Adrenal gland (tissue), 12 donors: ENCODE measurements around the gene ABAT. TPM values are rescaled to one million over a fixed set of nuclear protein-coding genes. Genes with fewer than 3 reads are reported as not detected.

ENCODE experiments used
- DNase-seq, 7 donors: peaks; one replicate each; pipeline ENCODE4 v3.0.0-alpha.2; 2019 to 2020
- H3K27ac ChIP-seq, 5 donors: fragments of 200-600 bp; sonication (generic) in 4 of 5; 1 replicate in 3 of 5; 2 replicates in 2 of 5; pipeline versions ENCODE4 v1.5.1 to v1.8.0; 2016 to 2020; ENCODE audit warnings: mild to moderate bottlenecking in 1 of 5
- H3K27me3 ChIP-seq: fragments of 200-600 bp; 2 replicates; pipeline ENCODE4 v1.8.0; 2021
- H3K36me3 ChIP-seq, 2 donors: fragments of 200-600 bp; replicated peaks in 1 of 2; 1 replicate in 1 of 2; 2 replicates in 1 of 2; pipeline versions ENCODE4 v1.5.1 to v1.8.0; 2018 to 2022
- H3K4me1 ChIP-seq, 2 donors: fragments of 200-600 bp; replicated peaks in 1 of 2; 1 replicate in 1 of 2; 2 replicates in 1 of 2; pipeline versions ENCODE4 v1.5.1 to v1.8.0; 2018 to 2021
- H3K4me3 ChIP-seq, 4 donors: fragments of 200-600 bp; sonication (generic) in 3 of 4; one replicate each; pipeline ENCODE4 v1.5.1; 2016 to 2018
- H3K9me3 ChIP-seq, 3 donors: fragments of 200-600 bp; sonication (generic) in 1 of 3; replicated peaks in 1 of 3; 1 replicate in 2 of 3; 2 replicates in 1 of 3; pipeline versions ENCODE4 v1.5.1 to v1.8.0; 2016 to 2021
- CTCF ChIP-seq, 6 experiments: fragments of 450-650 bp in 4 of 6; fragments of 200-600 bp in 2 of 6; sonication (generic) in 1 of 6; IDR thresholded peaks; 1 replicate in 5 of 6; 2 replicates in 1 of 6; pipeline versions ENCODE4 v1.5.1 to v1.8.0; 2016 to 2021; ENCODE audit warnings: antibody characterized with exemption in 6 of 6, mild to moderate bottlenecking in 2 of 6, moderate library complexity in 1 of 6
- POLR2A ChIP-seq, 2 donors: fragments of 450-650 bp; IDR thresholded peaks; one replicate each; pipeline ENCODE4 v1.6.1; 2017; ENCODE audit warnings: antibody characterized with exemption in 2 of 2, mild to moderate bottlenecking in 2 of 2, moderate library complexity in 1 of 2
- WGBS, 4 donors: extraction: QIAGEN DNeasy Blood & Tissue Kit in 2 of 4; methylation state at CpG; one replicate each; pipeline versions ENCODE4 v1.1.5 to v1.1.7; 2013 to 2017; 5-methylcytosine and 5-hydroxymethylcytosine counted together
- intact Hi-C, 2 donors: fragments of 100-400 bp; cut with DNase I; formaldehyde crosslinking; loops; one replicate each; pipeline versions ENCODE4 v1.14.1 to v1.15.0; 2022 to 2023
- polyA plus RNA-seq, 3 donors: library from polyadenylated mRNA; stranded (reverse); fragments of 200-250 nt in 2 of 3; fragments of 350-450 nt in 1 of 3; fragmentation: Illumina TruSeq in 1 of 3; extraction: RNeasy Lipid Tissue Mini Kit (QIAGEN cat#74804) in 1 of 3; gene quantifications; one replicate each; pipeline ENCODE4 v1.2.3, GENCODE V29; 2013 to 2014
- total RNA-seq, 9 donors: library from RNA; depleted of rRNA in 4 of 9; stranded (reverse); fragments of >200 nt in 4 of 9; fragments of 120-200 nt in 1 of 9; fragmentation: NEBNext Ultra II Directional in 1 of 9; extraction: Animal tissue kit (Norgen Biotek cat#: 25700) in 1 of 9; gene quantifications; one replicate each; pipeline versions ENCODE4 v1.1.0 to v1.2.4, GENCODE V29; 2013 to 2023
- donor health status: healthy with polysubstance abuse.
- donor health status: Bipolar disorder and iron deficiency.
- donor health status: DM: yes; HTN: yes; CAD: no.
- donor health status: DM: no; HTN: no; CAD: no.
- donor health status: DM: no; HTN: no; CAD: no.
- donor health status: DM: yes; HTN: yes; CAD: no.

The ABAT gene
- total and polyA plus RNA-seq, 12 donors = 12.1 to 89.2 (median 28.5) TPM

- 94 to 98% (median 96%) methylated on average over 8 of the region's 8 CpGs for WGBS, 4 donors
- Histone ChIP-seq H3K9me3 (no peaks in the 10 kb centered on the region), H3K4me3 (no peak overlapping the region), H3K36me3 (peaks cover 0 to 17% of the 10 kb centered on the region in 2 donors), H3K27ac (no peak overlapping the region), H3K27me3 (no peaks in the 10 kb centered on the region), H3K4me1 (peaks cover 0 to 4% of the 10 kb centered on the region in 2 donors)
- no peak for TF ChIP-seq CTCF (IDR thresholded peaks at IDR 0.05)
- no peak for TF ChIP-seq POLR2A (IDR thresholded peaks at IDR 0.05)
- intact Hi-C loops = no loop called here
- no peak for DNase-seq
These were observed 154.2 kb downstream of the ABAT start for GRCh38 chr16:8828541-8829165.

GRCh38 chr16:8831450-8831849 is 157.0 kb downstream of the ABAT start:
- intact Hi-C loops = no loop called here
- H3K4me3 ChIP-seq = no peak overlapping the region
- TF ChIP-seq CTCF (IDR thresholded peaks at IDR 0.05) (no peak), POLR2A (IDR thresholded peaks at IDR 0.05) (no peak)
- H3K36me3 ChIP-seq = peaks cover 0 to 17% of the 10 kb centered on the region in 2 donors
- WGBS, 4 donors = 89 to 95% (median 93%) methylated on average over 9 of the region's 9 CpGs
- DNase-seq = no peak
- H3K9me3 ChIP-seq = no peaks in the 10 kb centered on the region
- H3K4me1 ChIP-seq = peaks cover 0 to 4% of the 10 kb centered on the region in 2 donors
- H3K27ac ChIP-seq = no peak overlapping the region
- H3K27me3 ChIP-seq = no peaks in the 10 kb centered on the region

- H3K27me3 ChIP-seq = no peaks in the 10 kb centered on the region
- no peak overlapping the region for H3K27ac ChIP-seq
- no peaks in the 10 kb centered on the region for H3K9me3 ChIP-seq
- DNase-seq = no peak
- H3K4me3 ChIP-seq = no peak overlapping the region
- TF ChIP-seq CTCF (IDR thresholded peaks at IDR 0.05) = no peak
- no peak for TF ChIP-seq POLR2A (IDR thresholded peaks at IDR 0.05)
- peaks cover 0 to 4% of the 10 kb centered on the region in 2 donors for H3K4me1 ChIP-seq
- WGBS, 4 donors = 81 to 88% (median 86%) methylated on average over 12 to 18 of the region's 18 CpGs
- intact Hi-C loops = no loop called here
- H3K36me3 ChIP-seq = peaks cover 0 to 17% of the 10 kb centered on the region in 2 donors
These were observed 157.7 kb downstream of the ABAT start for GRCh38 chr16:8831871-8832716.

GRCh38 chr16:8832717-8833105 is 158.3 kb downstream of the ABAT start:
- WGBS, 4 donors = 85 to 94% (median 87%) methylated on average over 16 of the region's 16 CpGs
- intact Hi-C loops = no loop called here
- H3K9me3 ChIP-seq = no peaks in the 10 kb centered on the region

More at GRCh38 chr16:8832717-8833105, 158.3 kb downstream of the ABAT start:
- H3K27ac ChIP-seq = no peak overlapping the region
- DNase-seq = no peak
- no peaks in the 10 kb centered on the region for H3K27me3 ChIP-seq
- H3K4me1 ChIP-seq = peaks cover 0 to 4% of the 10 kb centered on the region in 2 donors
- peaks cover 0 to 17% of the 10 kb centered on the region in 2 donors for H3K36me3 ChIP-seq
- no peak overlapping the region for H3K4me3 ChIP-seq
- TF ChIP-seq POLR2A (IDR thresholded peaks at IDR 0.05) (no peak), CTCF (IDR thresholded peaks at IDR 0.05) (no peak)
